ENCODE measurements around the gene EXOSC7. TPM values are rescaled to one million over a fixed set of nuclear protein-coding genes. Genes with fewer than 3 reads are reported as not detected.
A peak's percentile ranks its signal among the peaks of the same experiment; 100 is the strongest.

Gene EXOSC7
- total and polyA plus RNA-seq, 4 donors: 15.5 to 27.2 (median 21.7) TPM

GRCh38 chr3:44992555-44993470 lies 16.8 kb downstream of the EXOSC7 start:
- TF ChIP-seq CTCF (IDR thresholded peaks at IDR 0.05; ENCODE audit: low read depth, low read length, missing input control): peak; percentile 46
- TF ChIP-seq REST (IDR thresholded peaks at IDR 0.05): no peak
- peak; percentile 31 to 66 for TF ChIP-seq RAD21 (IDR thresholded peaks at IDR 0.05)
- Histone ChIP-seq H3K4me1 (ENCODE audit: control insufficient read depth in 4 of 4, insufficient read depth in 4 of 4, low read length in 3 of 4) (peaks cover 10 to 25% (median 24%) of the 10 kb centered on the region in 4 donors), H3K9ac (ENCODE audit: low read depth in 1 of 2, low read length in 2 of 2) (no peak overlapping the region), H3K36me3 (ENCODE audit: control insufficient read depth in 4 of 4, insufficient read depth in 3 of 4, low read depth in 1 of 4, low read length in 3 of 4) (peaks cover 3 to 34% (median 15%) of the 10 kb centered on the region in 4 donors), H3K27me3 (ENCODE audit: control insufficient read depth in 4 of 4, insufficient read depth in 4 of 4, low read length in 3 of 4) (no peaks in the 10 kb centered on the region), H3K27ac (ENCODE audit: low read depth in 1 of 2, low read length in 2 of 2) (no peak overlapping the region), H3K4me3 (ENCODE audit: low read depth in 1 of 3, low read length in 3 of 3) (no peak overlapping the region), H3K9me3 (ENCODE audit: control insufficient read depth in 4 of 4, low read length in 3 of 4) (no peaks in the 10 kb centered on the region)
- no peak for DNase-seq (ENCODE audit: low spot score)
- WGBS: 74% methylated on average over 7 of the region's 7 CpGs

GRCh38 chr3:44993471-44994205 lies 17.6 kb downstream of the EXOSC7 start:
- H3K27me3 ChIP-seq (ENCODE audit: control insufficient read depth in 4 of 4, insufficient read depth in 4 of 4, low read length in 3 of 4): no peaks in the 10 kb centered on the region
- no peak for TF ChIP-seq RAD21 (IDR thresholded peaks at IDR 0.05)
- TF ChIP-seq RXRA (IDR thresholded peaks at IDR 0.05): no peak
- TF ChIP-seq MAX (IDR thresholded peaks at IDR 0.05): no peak
- TF ChIP-seq ATF3 (IDR thresholded peaks at IDR 0.05): no peak
- TF ChIP-seq EGR1 (IDR thresholded peaks at IDR 0.05; ENCODE audit: low read depth in 2 of 2): no peak
- TF ChIP-seq HNF4A (conservative IDR thresholded peaks at IDR 0.05): no peak
- TF ChIP-seq GABPA (IDR thresholded peaks at IDR 0.05 in 1 of 2, conservative IDR thresholded peaks at IDR 0.05 in 1 of 2): no peak
- no peak for TF ChIP-seq YY1 (IDR thresholded peaks at IDR 0.05)
- TF ChIP-seq NR2F2 (IDR thresholded peaks at IDR 0.05): no peak
- no peak for TF ChIP-seq CTCF (IDR thresholded peaks at IDR 0.05; ENCODE audit: low read depth, low read length, missing input control)
- TF ChIP-seq SP1 (IDR thresholded peaks at IDR 0.05): no peak
- no peak for TF ChIP-seq REST (IDR thresholded peaks at IDR 0.05)
- no peak overlapping the region for H3K27ac ChIP-seq (ENCODE audit: low read depth in 1 of 2, low read length in 2 of 2)
- H3K9ac ChIP-seq (ENCODE audit: low read depth in 1 of 2, low read length in 2 of 2): no peak overlapping the region
- no peaks in the 10 kb centered on the region for H3K9me3 ChIP-seq (ENCODE audit: control insufficient read depth in 4 of 4, low read length in 3 of 4)
- peaks cover 4 to 38% (median 16%) of the 10 kb centered on the region in 4 donors for H3K36me3 ChIP-seq (ENCODE audit: control insufficient read depth in 4 of 4, insufficient read depth in 3 of 4, low read depth in 1 of 4, low read length in 3 of 4)
- no peak overlapping the region for H3K4me3 ChIP-seq (ENCODE audit: low read depth in 1 of 3, low read length in 3 of 3)
- H3K4me1 ChIP-seq (ENCODE audit: control insufficient read depth in 4 of 4, insufficient read depth in 4 of 4, low read length in 3 of 4): peaks cover 10 to 25% (median 24%) of the 10 kb centered on the region in 4 donors
- DNase-seq (ENCODE audit: low spot score): no peak

All from liver (tissue), 9 donors.